GM18505 (cell line): Measurements from ENCODE around the gene WNT3.

Experiments used
- ATAC-seq: cut with Tn5 transposase; IDR thresholded peaks from one replicate; pipeline ENCODE4 v1.9.1; 2021; ENCODE audit not compliant: unreplicated experiment
- POLR2A ChIP-seq: IDR thresholded peaks from 4 replicates; pipeline ENCODE4 v1.6.1; 2011; ENCODE audit warnings: borderline replicate concordance; ENCODE audit not compliant: insufficient read depth, insufficient read length; ENCODE audit errors: extremely low read depth

The WNT3 gene

GRCh38 chr17:46814446-46814845 lies 4.0 kb downstream of the WNT3 start:
- no peak for ATAC-seq
- TF ChIP-seq POLR2A = no peak

- TF ChIP-seq POLR2A = no peak
- no peak for ATAC-seq
Observed at GRCh38 chr17:46813920-46814319, 4.6 kb downstream of the WNT3 start.

- no peak for TF ChIP-seq POLR2A
- no peak for ATAC-seq
Observed at GRCh38 chr17:46812624-46813318, 5.7 kb downstream of the WNT3 start.

DNA sequence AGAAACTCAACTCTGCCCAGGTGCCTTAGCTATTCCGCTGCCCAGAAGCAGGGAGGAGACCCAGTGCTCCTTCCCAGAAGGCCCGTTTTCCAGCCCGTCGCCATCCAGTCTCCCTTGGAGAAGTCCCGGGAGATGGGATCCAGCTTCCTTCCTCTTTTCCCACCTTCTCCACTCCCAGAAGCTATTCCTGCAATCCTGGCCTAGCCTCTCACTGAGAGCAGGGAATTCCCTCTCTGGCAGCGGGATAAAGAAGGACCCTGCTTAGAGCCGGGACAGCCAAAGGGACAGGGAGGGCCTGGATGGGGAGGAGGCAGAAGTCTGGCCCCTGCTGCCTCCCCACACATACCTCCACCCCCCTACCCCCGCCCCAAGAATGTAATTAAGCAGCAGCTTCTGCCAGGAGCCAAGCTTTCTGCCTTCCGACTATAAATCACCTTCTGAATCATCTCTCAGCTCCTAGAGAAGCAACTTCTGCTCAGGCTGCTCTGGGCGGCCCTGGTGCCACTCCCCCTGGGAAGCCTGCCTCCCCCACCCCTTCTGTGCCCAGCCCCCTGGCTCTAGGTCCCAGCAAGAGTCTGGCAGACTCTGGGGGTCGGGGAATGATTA lies 6.4 kb downstream of the WNT3 start:
- no peak for ATAC-seq
- TF ChIP-seq POLR2A = no peak

DNA sequence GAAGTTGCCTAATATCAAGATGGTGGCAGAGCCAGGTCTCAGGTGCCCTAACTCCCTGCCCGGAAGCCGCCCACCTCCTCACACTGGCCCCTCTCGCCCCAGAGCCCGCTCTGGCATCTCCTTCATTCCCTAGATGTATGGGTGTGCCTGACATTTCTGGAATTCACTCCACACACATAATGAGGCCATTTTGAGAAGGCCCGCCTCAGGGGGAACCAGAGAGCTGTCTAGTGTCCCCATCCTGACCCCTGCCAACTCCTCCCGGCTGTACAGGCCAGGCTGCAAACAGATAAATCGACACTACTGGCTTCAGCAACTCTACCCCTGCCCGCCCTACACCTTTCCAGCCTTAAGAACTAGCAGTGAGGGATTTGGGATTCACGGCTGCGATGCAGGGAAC lies 7.7 kb downstream of the WNT3 start:
- no peak for ATAC-seq

DNA sequence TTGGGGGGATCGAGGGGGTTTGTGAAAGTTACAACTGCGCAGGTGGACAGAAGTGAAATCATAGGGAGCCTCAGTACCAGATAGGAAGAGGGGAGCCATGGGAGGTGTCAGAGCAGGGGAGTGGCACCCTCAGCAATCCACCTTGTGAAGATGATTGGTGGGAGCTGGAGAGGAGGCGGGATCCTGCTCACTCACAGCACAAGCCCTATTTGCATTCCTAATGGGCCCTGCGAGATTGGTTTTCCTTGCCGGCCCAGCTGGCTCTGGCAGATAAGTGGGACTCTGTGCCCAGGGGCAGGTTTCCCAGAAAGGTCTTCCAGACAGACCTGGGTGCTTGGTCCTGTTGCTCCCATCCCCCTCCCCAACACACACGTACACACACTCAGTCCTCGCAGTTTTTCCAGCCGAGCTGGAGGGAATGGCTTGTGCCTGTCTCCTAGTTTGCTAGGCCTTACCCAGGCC lies 9.4 kb downstream of the WNT3 start:
- TF ChIP-seq POLR2A = no peak
- ATAC-seq = no peak

More for the DNA sequence above, 7.7 kb downstream of the WNT3 start:
- TF ChIP-seq POLR2A = no peak

GRCh38 chr17:46805771-46806170 lies 12.7 kb downstream of the WNT3 start:
- no peak for TF ChIP-seq POLR2A
- ATAC-seq = no peak

DNA sequence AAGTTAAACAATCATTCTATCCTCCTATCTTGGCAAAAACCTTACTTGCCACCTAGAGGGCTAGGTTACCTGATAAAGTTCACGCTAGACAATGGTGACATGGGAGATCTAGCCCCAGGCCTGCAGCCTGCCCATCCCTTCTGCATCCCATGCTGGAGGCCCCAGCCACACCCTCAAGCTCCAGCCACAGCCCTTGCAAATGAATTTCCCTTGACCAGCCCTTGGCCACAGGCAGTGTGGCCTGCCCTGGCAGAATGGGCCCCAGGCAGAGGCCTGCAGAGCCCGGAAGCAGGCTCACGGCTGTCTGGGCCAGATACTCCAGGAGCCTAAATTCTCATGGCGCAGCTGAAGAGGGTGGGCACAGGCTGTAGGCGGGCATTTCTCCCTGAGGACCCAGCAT lies 14.9 kb downstream of the WNT3 start:
- ATAC-seq = no peak
- TF ChIP-seq POLR2A = no peak

DNA sequence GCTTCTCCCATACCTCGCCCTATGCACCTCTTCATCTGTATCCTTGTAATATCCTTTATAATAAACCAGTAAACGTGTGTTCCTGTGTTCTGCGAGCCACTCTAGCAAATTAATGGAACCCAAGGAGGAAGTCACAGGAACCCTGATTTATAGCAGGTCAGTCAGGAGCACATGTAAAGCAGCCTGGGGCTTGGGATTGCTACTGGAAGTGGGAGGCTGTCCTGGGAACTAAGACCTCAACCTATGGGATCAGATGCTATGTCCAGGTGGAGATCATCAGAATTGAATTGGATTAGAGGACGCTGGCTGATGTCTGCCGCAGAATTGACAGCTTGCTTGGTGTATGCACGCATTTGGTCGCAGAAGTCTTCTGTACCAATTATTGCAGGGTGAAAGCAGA lies 15.7 kb downstream of the WNT3 start:
- ATAC-seq = no peak
- TF ChIP-seq POLR2A = no peak

DNA sequence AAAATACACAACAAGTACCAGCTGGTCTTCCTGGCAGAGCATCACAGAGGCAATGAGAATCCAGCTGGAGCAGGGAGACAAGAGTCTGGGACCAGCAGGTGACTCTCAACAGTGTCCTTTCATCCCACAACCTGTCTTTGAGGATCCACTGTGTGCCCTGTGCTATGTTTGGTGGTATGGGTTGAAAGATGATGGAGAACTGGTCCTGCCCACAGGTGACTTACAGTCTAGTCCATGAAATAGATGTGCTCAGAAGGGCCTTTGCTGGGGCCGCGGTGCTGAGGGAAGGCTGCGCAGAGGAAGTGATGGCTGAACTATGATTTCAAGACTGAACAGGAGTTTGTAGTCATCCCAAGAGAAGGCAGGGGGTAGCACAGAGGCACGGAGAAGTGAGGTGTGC lies 17.9 kb downstream of the WNT3 start:
- no peak for ATAC-seq
- no peak for TF ChIP-seq POLR2A

DNA sequence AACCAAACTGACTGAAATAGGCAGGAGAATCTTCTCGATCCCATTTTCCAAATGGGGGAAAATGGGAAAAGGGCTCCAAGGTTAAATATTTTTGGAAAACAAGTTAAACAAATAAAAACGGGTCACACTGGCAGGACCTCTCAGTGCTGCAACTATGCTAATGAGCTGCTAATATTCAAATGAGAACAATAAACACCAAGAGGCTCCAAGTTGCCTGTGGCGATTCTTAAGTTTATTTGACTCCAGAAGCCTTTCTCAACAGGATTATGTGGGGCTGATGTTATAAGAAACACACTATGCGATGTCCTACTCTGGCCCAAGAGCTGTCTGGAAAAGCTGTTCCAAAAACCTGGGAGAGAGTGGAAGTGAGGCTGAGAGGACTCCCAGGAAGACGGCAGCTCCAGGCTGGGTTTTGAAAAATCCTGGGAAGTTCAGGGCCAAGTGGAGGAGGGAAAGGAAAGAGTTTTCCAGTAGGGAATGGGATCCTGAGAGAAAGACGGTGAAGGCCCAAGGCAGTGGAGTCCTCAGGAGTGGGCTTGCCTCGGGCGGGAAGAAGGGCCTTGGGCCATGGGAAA lies 21.4 kb downstream of the WNT3 start:
- no peak for ATAC-seq
- TF ChIP-seq POLR2A = no peak

DNA sequence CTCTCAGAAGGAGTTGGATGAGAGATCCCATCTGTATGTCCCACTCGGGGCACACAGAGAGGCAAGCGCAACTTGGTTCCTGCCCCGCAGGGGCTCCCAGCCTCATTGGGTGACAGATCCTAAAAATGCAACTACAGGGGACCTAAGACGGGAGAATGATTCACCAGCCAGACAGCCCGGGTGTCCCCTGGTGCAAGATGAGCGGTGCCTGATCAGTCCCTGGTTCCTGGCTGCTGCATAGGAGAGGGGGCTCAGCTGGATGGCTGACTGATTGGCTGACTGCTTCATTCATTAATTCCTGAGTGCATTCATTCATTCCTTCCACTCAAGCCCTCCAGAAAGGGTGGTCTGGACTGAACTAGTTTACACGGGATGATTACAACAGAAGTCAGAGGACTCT lies 22.0 kb downstream of the WNT3 start:
- TF ChIP-seq POLR2A = no peak
- no peak for ATAC-seq

- TF ChIP-seq POLR2A = no peak
- no peak for ATAC-seq
Observed at GRCh38 chr17:46796084-46796483, 22.4 kb downstream of the WNT3 start.

- TF ChIP-seq POLR2A = no peak
- no peak for ATAC-seq
Observed at GRCh38 chr17:46795379-46795952, 23.0 kb downstream of the WNT3 start.
